HCEC 1CT (cell line): ENCODE measurements around the gene DCLRE1B.

Experiments
- DNase-seq: peaks from one replicate; pipeline ENCODE4 v3.0.0-alpha.2; 2017

The DCLRE1B gene

GRCh38 chr1:113904674-113905434, at the start of gene DCLRE1B, which contains the start of gene AP4B1:
Gene DCLRE1B, plus strand, starts transcription at chr1:113905326. Its CDS starts 261 bp downstream, at chr1:113905587.
Gene AP4B1, minus strand, starts transcription at chr1:113904799. Its CDS starts 82 bp downstream, at chr1:113904717.
- DNase-seq: peak; percentile 100

- DNase-seq: no peak
Observed at GRCh38 chr1:113855630-113856400, 49.3 kb upstream of the DCLRE1B start.

GRCh38 chr1:113856401-113856790, 48.7 kb upstream of the DCLRE1B start:
- no peak for DNase-seq

- DNase-seq: no peak
Observed at GRCh38 chr1:113857776-113858175, 47.4 kb upstream of the DCLRE1B start.

DNA sequence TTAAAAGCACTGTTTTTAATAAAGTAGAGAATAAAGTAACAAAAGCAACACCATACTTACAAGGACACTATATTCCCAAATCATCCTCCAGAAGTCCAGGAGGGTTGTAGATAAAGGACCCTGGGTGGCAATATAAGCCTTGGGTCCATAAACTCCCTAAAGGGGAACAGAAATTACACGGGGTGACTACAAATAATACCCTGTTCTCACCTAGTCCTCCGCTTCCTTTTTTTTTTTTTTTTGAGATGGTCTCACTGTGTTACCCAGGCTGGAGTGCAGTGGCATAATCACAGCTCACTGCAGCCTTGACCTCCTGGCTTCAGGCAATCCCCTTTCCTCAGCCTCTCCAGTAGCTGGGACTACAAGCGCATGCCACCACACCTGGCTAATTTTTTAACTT, 46.7 kb upstream of the DCLRE1B start:
- no peak for DNase-seq

DNA sequence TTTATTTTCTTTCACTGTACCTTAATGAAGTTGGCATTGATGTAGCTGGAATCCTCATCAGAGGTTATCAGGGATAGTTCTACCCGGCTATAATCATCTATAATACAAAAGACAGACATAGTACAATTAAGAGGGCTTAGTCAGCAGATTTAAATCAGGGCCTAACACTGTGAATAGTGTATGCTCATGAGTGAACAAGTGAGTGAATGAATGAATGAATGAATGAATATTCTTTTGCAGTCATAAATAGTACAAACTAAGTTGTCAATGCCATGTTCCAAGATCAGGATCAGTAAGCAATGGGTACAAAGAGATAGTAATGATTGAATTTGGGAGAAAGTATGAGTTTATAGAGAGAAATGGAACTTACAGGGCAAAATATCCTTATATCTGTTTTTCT, 46.1 kb upstream of the DCLRE1B start:
- DNase-seq: no peak

- DNase-seq: no peak
Observed at GRCh38 chr1:113859478-113860175, 45.5 kb upstream of the DCLRE1B start.

DNA sequence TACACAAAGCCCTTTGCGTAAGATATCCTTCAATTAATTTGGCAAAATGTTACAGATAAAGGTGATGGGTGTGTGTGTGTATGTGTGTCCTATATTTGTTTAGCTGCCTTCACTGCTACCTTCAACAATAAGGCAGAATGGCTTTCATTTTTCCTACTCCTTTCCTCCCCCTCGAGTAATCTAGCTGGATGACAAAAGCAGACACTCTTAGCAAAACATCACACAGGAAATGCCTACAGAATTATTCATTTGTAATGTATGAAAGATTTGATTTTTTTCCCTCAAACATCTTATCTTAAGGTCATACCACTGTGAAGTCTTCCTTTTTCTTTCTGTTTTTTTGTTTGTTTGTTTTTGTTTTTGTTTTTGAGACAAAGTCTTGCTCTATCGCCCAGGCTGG, 44.2 kb upstream of the DCLRE1B start:
- DNase-seq: peak; percentile 88

DNA sequence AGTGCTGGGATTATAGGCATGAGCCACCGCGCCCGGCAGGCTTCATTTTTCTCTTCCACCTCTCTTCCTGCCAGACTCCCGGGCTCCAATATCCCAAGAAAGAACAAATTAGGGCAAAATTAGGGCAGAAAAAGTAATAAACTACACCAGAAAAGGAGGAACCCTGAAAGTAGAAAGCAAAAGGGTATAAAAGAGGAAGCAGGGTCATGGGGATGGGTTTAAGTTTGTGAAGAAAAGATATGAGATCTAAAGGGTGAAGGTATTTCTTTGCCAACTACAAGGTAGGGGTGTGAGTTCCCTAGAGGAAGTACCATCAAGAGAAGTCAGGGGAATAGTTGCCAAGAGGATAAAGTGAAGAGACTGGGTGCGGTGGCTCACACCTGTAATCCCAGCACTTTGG, 43.5 kb upstream of the DCLRE1B start:
- no peak for DNase-seq

GRCh38 chr1:113868387-113869083, 36.6 kb upstream of the DCLRE1B start:
- DNase-seq: peak; percentile 77

GRCh38 chr1:113870778-113871177, 34.3 kb upstream of the DCLRE1B start:
- no peak for DNase-seq

GRCh38 chr1:113871597-113872113, 33.5 kb upstream of the DCLRE1B start, which contains the start of gene PTPN22:
Gene PTPN22, minus strand, starts transcription at chr1:113871712.
- DNase-seq: peak; percentile 83

DNA sequence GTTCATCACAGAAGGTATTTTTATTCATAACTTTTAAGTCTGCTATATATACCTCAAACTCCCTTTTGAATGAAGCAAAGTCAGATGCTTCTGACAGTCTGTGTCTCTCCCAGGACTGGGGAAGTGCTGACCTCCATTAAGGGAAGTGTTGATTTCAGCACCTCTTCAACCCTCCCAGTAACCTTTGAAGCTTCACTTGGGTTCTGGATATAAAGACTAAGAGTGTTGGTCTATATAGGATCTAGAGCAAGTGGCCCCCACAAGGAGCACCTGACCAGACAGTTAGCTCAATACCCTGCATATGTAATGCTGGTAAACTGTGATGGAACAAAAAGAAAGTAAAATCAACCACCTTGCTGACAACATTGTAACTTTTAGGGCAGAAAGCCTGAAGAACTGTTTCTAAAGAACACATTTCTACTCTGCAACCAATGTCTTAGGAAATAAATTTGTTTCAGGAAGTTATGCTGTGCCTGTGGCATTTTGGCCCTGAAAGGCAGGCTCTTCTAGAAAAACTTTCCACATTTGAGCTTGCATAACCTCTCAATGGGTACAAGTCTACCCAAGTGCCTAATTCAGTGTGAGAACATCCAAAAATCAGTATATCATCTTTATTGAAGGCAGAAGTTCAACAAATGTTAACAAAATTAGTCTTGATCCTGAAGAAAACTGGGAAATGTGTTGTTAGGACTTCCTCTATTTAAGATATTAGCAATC, 32.7 kb upstream of the DCLRE1B start:
- DNase-seq: no peak

DNA sequence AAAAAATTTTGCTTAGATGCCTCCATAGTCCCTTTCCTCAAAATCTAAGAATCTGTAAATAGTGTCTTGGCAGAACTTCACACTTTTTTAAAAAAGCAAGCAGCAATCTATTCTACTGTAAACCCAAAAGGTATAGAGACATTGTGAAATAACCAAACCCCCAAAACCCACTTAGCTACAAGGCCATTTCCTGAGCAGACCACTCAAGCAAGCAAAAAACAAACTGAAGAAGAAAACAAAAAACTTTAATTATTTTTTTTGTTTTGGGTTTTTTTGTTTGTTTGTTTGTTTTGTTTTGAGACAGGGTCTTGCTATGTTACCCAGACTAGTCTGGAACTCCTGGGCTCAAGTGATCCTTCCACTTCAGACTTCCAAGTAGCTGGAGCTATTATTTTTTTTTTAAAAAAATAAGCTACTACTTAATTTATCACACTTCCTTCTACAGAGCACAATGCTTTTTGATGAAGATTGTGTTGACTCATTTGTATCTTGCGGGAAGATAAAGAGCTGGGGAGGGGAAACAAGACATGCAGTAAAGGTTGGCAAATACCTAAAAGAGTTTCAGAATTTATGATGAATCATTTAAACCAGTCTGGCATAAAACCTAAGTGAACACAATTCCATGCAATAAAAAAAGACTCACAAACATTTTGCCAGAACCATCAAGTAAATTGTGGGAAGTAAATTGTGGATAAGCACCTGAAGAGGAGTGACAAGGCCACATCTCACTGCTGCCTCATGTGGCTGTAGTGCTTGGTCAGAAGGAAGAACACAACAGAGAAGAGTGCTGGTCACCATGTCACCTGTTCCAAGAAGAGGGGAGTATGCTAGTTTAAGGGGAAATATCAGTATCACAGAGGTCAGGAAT, 30.9 kb upstream of the DCLRE1B start:
- peak; percentile 2 for DNase-seq

GRCh38 chr1:113875714-113876113, 29.4 kb upstream of the DCLRE1B start:
- DNase-seq: no peak

DNA sequence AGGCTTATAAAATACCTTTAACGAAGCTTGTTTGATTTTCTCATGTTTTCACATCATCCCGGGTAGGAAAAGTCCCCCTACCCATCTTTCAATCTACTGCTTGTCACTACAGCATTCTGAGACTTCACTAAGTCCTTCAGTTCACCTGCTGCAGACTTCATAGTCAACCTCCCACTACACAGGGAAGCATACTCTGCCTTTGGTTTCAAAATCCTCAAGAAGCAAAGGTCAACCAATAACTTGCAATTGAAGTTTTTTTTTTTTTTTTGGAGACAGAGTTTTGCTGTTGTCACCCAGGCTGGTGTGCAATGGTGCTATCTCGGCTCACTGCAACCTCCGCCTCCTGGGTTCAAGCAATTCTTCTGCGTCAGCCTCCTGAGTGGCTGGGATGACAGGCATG, 28.9 kb upstream of the DCLRE1B start:
- DNase-seq: no peak

DNA sequence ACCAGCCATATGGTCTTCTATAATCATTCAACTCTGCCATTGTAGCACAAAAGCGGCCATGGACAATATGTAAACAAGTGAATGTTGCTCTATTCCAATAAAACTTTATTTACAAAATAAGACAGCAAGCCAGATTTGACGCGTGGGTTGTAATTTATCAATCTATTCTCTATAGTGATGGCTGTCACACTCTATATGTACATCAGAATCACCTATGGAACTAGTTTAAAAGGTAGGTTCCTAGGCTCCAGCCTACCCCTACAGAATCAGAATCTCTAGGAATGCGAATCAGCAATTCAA, 25.4 kb upstream of the DCLRE1B start:
- DNase-seq: no peak

DNA sequence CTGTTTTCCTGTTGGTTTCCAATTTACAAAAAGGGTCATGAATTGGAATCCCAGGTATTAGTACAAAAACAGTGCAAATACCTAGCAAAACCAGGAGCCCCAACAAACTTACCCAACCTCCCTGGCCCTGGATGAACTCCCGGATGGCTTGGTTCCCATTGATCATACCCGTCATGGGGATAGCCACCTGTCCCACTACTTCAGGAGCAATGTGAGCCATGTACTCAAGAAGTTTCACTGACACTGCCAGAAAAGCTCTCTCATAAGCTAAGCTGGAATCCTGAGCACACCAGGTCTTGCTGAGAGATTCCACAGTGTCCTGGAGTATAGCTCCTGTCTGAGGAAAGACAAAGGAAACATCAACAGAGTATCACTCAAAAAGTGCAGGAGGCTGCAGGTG, 23.5 kb upstream of the DCLRE1B start:
- no peak for DNase-seq

- DNase-seq: no peak
Observed at GRCh38 chr1:113886417-113887401, 18.4 kb upstream of the DCLRE1B start.
